H1 (cell line): ENCODE results near the gene SCYGR1. TPM values are rescaled to one million over a fixed set of nuclear protein-coding genes. Genes with fewer than 3 reads are reported as not detected.

ENCODE experiments used
- CTCF ChIA-PET: fragments of 300-600 bp; sonication (Branson Sonifier 250); formaldehyde crosslinking; loops from one replicate; lab custom pipeline; 2021; ENCODE audit not compliant: partially characterized antibody; lab: Charles Lee
- POLR2A ChIA-PET: fragments of 300-600 bp; sonication (Branson Sonifier 250); formaldehyde crosslinking; loops from one replicate; lab custom pipeline; 2021; ENCODE audit warnings: inconsistent platforms; ENCODE audit not compliant: partially characterized antibody; lab: Charles Lee
- DNase-seq, 2 experiments: peaks; one replicate each; pipeline versions ENCODE4 v3.0.0 to v3.0.0-alpha.2; 2010 to 2022; ENCODE audit warnings: low spot score in 2 of 2, low read depth in 1 of 2, mixed read lengths in 1 of 2
- FAIRE-seq: peaks from 2 replicates; lab custom pipeline; 2011; peaks lifted over from hg19 to GRCh38; lab: Jason Lieb, UNC
- H2AFZ ChIP-seq: 2 replicates; pipeline ENCODE4 v1.8.1; 2012; ENCODE audit warnings: low read length, inconsistent platforms
- H2AK5ac ChIP-seq: 2 replicates; pipeline ENCODE4 v1.6.1; 2013; ENCODE audit warnings: low read depth, low read length
- H2BK120ac ChIP-seq: replicated peaks from 2 replicates; pipeline ENCODE3; 2013; ENCODE audit warnings: low read depth, low read length, inconsistent platforms
- H2BK12ac ChIP-seq: 2 replicates; pipeline ENCODE4 v1.6.1; 2013; ENCODE audit warnings: low read depth, low read length
- H2BK15ac ChIP-seq: 2 replicates; pipeline ENCODE4 v1.6.1; 2013; ENCODE audit warnings: low read length
- H2BK20ac ChIP-seq: 2 replicates; pipeline ENCODE4 v1.6.1; 2013; ENCODE audit warnings: low read length
- H2BK5ac ChIP-seq: 2 replicates; pipeline ENCODE4 v1.6.1; 2013; ENCODE audit warnings: low read depth, low read length
- H3K14ac ChIP-seq: 2 replicates; pipeline ENCODE4 v1.6.1; 2013; ENCODE audit warnings: inconsistent platforms; ENCODE audit not compliant: insufficient read length
- H3K18ac ChIP-seq: 2 replicates; pipeline ENCODE4 v1.6.1; 2013; ENCODE audit warnings: low read length; ENCODE audit errors: extremely low read depth
- H3K23ac ChIP-seq: 2 replicates; pipeline ENCODE4 v1.6.1; 2013; ENCODE audit warnings: inconsistent platforms; ENCODE audit not compliant: insufficient read length
- H3K23me2 ChIP-seq: 2 replicates; pipeline ENCODE4 v1.6.1; 2013; ENCODE audit warnings: low read depth, low read length
- H3K27ac ChIP-seq: 2 replicates; pipeline ENCODE4 v1.6.1; 2011; ENCODE audit warnings: low read depth, low read length, inconsistent platforms
- H3K27me3 ChIP-seq, 4 experiments: replicated peaks in 1 of 4; 1 replicate in 1 of 4; 2 replicates in 3 of 4; pipeline versions ENCODE4 v1.6.1 to v1.8.1; 2011 to 2013; ENCODE audit warnings: low read length in 3 of 4, mild to moderate bottlenecking in 3 of 4, inconsistent platforms in 2 of 4, mixed read lengths in 2 of 4, moderate library complexity in 1 of 4; ENCODE audit not compliant: control insufficient read depth in 3 of 4, insufficient read depth in 3 of 4; ENCODE audit errors: extremely low read depth in 1 of 4
- H3K36me3 ChIP-seq, 4 experiments: 2 replicates each; pipeline versions ENCODE4 v1.6.1 to v1.8.1; 2011 to 2013; ENCODE audit warnings: mild to moderate bottlenecking in 4 of 4, low read length in 3 of 4, moderate library complexity in 2 of 4, control low read depth in 1 of 4, inconsistent platforms in 1 of 4; ENCODE audit not compliant: insufficient read depth in 4 of 4, control insufficient read depth in 2 of 4
- H3K4ac ChIP-seq: replicated peaks from 2 replicates; pipeline ENCODE3; 2013; ENCODE audit warnings: low read length, low read depth, mixed read lengths, inconsistent platforms; ENCODE audit not compliant: insufficient read length
- H3K4me1 ChIP-seq, 4 experiments: replicated peaks in 1 of 4; 1 replicate in 1 of 4; 2 replicates in 3 of 4; pipeline versions ENCODE4 v1.6.1 to v1.8.1; 2011 to 2013; ENCODE audit warnings: low read length in 3 of 4, inconsistent platforms in 2 of 4, mixed read lengths in 1 of 4; ENCODE audit not compliant: insufficient read depth in 4 of 4, control insufficient read depth in 3 of 4
- H3K4me2 ChIP-seq, 2 experiments: 2 replicates each; pipeline versions ENCODE4 v1.6.1 to v1.8.1; 2011 to 2013; ENCODE audit warnings: low read depth in 2 of 2, low read length in 2 of 2, control low read depth in 1 of 2, inconsistent platforms in 1 of 2, mild to moderate bottlenecking in 1 of 2; ENCODE audit not compliant: insufficient read depth in 1 of 2
- H3K4me3 ChIP-seq, 4 experiments: fragments of 200-600, 300-600 bp in 1 of 4; sonication (generic), shearing (Covaris generic), sonication (Bioruptor Twin) in 1 of 4; 2 replicates each; pipeline versions ENCODE4 v1.5.1 to v1.8.1; 2011 to 2016; ENCODE audit warnings: low read length in 4 of 4, low read depth in 3 of 4, control low read depth in 2 of 4, inconsistent platforms in 2 of 4, mild to moderate bottlenecking in 2 of 4, mixed read lengths in 1 of 4, moderate library complexity in 1 of 4; ENCODE audit not compliant: insufficient read depth in 2 of 4; ENCODE audit errors: extremely low read depth in 1 of 4
- H3K56ac ChIP-seq: replicated peaks from 2 replicates; pipeline ENCODE3; 2013; ENCODE audit warnings: low read depth, mild to moderate bottlenecking, mixed read lengths, low read length, inconsistent platforms; ENCODE audit not compliant: insufficient read length
- H3K79me1 ChIP-seq: 2 replicates; pipeline ENCODE4 v1.6.1; 2013; ENCODE audit warnings: low read depth, low read length, control low read depth
- H3K79me2 ChIP-seq, 2 experiments: 2 replicates each; pipeline versions ENCODE4 v1.6.1 to v1.8.1; 2012 to 2013; ENCODE audit warnings: low read length in 2 of 2, mild to moderate bottlenecking in 2 of 2, inconsistent platforms in 1 of 2; ENCODE audit not compliant: insufficient read depth in 2 of 2, control insufficient read depth in 1 of 2
- H3K9ac ChIP-seq, 4 experiments: replicated peaks in 1 of 4; 1 replicate in 1 of 4; 2 replicates in 3 of 4; pipeline versions ENCODE4 v1.6.1 to v1.8.1; 2011 to 2013; ENCODE audit warnings: low read depth in 3 of 4, low read length in 3 of 4, control low read depth in 2 of 4, mild to moderate bottlenecking in 2 of 4, moderate library complexity in 2 of 4, inconsistent platforms in 1 of 4; ENCODE audit errors: extremely low read depth in 1 of 4
- H3K9me3 ChIP-seq, 2 experiments: 2 replicates each; pipeline versions ENCODE4 v1.6.1 to v1.8.1; 2012 to 2013; ENCODE audit warnings: mild to moderate bottlenecking in 2 of 2, moderate library complexity in 2 of 2, control low read depth in 1 of 2, inconsistent platforms in 1 of 2, low read depth in 1 of 2, low read length in 1 of 2, mixed read lengths in 1 of 2; ENCODE audit not compliant: insufficient read depth in 2 of 2
- H4K20me1 ChIP-seq, 2 experiments: replicated peaks in 1 of 2; 2 replicates each; pipeline versions ENCODE3 to v1.8.1; 2011 to 2013; ENCODE audit warnings: inconsistent platforms in 2 of 2, low read length in 2 of 2, mild to moderate bottlenecking in 1 of 2; ENCODE audit not compliant: insufficient read depth in 2 of 2, control insufficient read depth in 1 of 2
- H4K5ac ChIP-seq: 2 replicates; pipeline ENCODE4 v1.6.1; 2013; ENCODE audit warnings: low read length, low read depth, mixed read lengths, inconsistent platforms; ENCODE audit not compliant: insufficient read length
- H4K8ac ChIP-seq: 2 replicates; pipeline ENCODE4 v1.8.0; 2013; ENCODE audit warnings: mild to moderate bottlenecking, moderate library complexity, low read length, inconsistent platforms; ENCODE audit not compliant: insufficient read depth; ENCODE audit errors: extremely low read depth
- H4K91ac ChIP-seq: replicated peaks from 2 replicates; pipeline ENCODE3; 2013; ENCODE audit warnings: low read length, mixed read lengths, inconsistent platforms; ENCODE audit not compliant: insufficient read length
- ATF2 ChIP-seq: IDR thresholded peaks from 2 replicates; pipeline ENCODE4 v1.6.1; 2012; ENCODE audit warnings: low read length, inconsistent platforms
- CBX5 ChIP-seq: fragments of 300-800, 300-1000 bp; sonication (generic); IDR thresholded peaks from 2 replicates; pipeline ENCODE4 v1.7.1; 2016; ENCODE audit warnings: antibody characterized with exemption, low read length, low read depth
- E2F6 ChIP-seq: IDR thresholded peaks from 2 replicates; pipeline ENCODE4 v1.6.1; 2012; ENCODE audit warnings: inconsistent platforms
- KDM1A ChIP-seq: fragments of 200-600, 300-600 bp; sonication (generic); IDR thresholded peaks from 2 replicates; pipeline ENCODE4 v1.7.1; 2016; ENCODE audit warnings: mild to moderate bottlenecking, low read length, borderline replicate concordance
- MAFK ChIP-seq: IDR thresholded peaks from 2 replicates; pipeline ENCODE4 v1.6.1; 2012; ENCODE audit warnings: low read depth, mild to moderate bottlenecking, improper control_type of control experiment, low read length
- SIN3A ChIP-seq, 2 experiments: IDR thresholded peaks in 1 of 2; conservative IDR thresholded peaks in 1 of 2; 2 replicates each; pipeline ENCODE4 v1.6.1; 2011 to 2012; ENCODE audit warnings: low read length in 2 of 2, improper control_type of control experiment in 1 of 2, low read depth in 1 of 2, mild to moderate bottlenecking in 1 of 2
- SIX5 ChIP-seq: IDR thresholded peaks from 2 replicates; pipeline ENCODE4 v1.6.1; 2011; ENCODE audit warnings: mild to moderate bottlenecking, low read depth, low read length
- SRF ChIP-seq: IDR thresholded peaks from 2 replicates; pipeline ENCODE4 v1.6.1; 2011; ENCODE audit warnings: mild to moderate bottlenecking, low read depth, low read length, moderate library complexity
- SUZ12 ChIP-seq: fragments of 200-600 bp; sonication (generic); IDR thresholded peaks from 2 replicates; pipeline ENCODE4 v1.6.1; 2012; ENCODE audit warnings: mild to moderate bottlenecking, inconsistent platforms, low read length, moderate library complexity, mixed read lengths
- TBP ChIP-seq: IDR thresholded peaks from 2 replicates; pipeline ENCODE4 v1.6.1; 2011; ENCODE audit warnings: low read depth, low read length, improper control_type of control experiment
- WGBS, 2 experiments: shearing (Covaris generic) in 1 of 2; methylation state at CpG; one replicate each; pipeline versions ENCODE4 v1.1.6 to v1.1.7; 2013 to 2015; ENCODE audit warnings: low lambda C conversion rate in 2 of 2, mixed read lengths in 2 of 2, inconsistent platforms in 1 of 2, low coverage in 1 of 2, missing lambda C conversion rate in 1 of 2; ENCODE audit not compliant: insufficient replicate concordance in 2 of 2, insufficient coverage in 1 of 2, insufficient read length in 1 of 2; ENCODE audit errors: extremely low coverage in 1 of 2, missing lambda C conversion rate in 1 of 2; 5-methylcytosine and 5-hydroxymethylcytosine counted together
- polyA plus RNA-seq, 7 experiments: library from polyadenylated mRNA; depleted of rRNA in 3 of 7; stranded (reverse) in 5 of 7; unstranded in 2 of 7; fragments of >200 nt in 5 of 7; fragments of 200-250 nt in 2 of 7; gene quantifications; 1 replicate in 5 of 7; 2 replicates in 1 of 7; 4 replicates in 1 of 7; pipeline versions ENCODE4 v1.2.1 to v1.2.3, GENCODE V29; 2011 to 2013; ENCODE audit warnings: missing spikeins in 2 of 7, mixed read lengths in 2 of 7
- total RNA-seq: library from RNA; stranded (reverse); fragmentation: NEBNext Ultra II Directional; extraction: Animal tissue kit (Norgen Biotek cat#: 25700); gene quantifications from 2 replicates; pipeline ENCODE4 v1.2.1, GENCODE V29; 2021

SCYGR1 gene
- total and polyA plus RNA-seq, 2 of the 8 experiments (the other 6 are each of a cell fraction or from before 2014, with no cell fraction given) = not detected

- no peak overlapping the region for H3K18ac ChIP-seq
- no peaks in the 10 kb centered on the region for H3K9me3 ChIP-seq
- H3K9ac ChIP-seq = no peak overlapping the region
- H3K27me3 ChIP-seq = no peaks in the 10 kb centered on the region
- H3K14ac ChIP-seq = no peak overlapping the region
- no peak overlapping the region for H2AK5ac ChIP-seq
- ChIA-PET POLR2A (no interaction called here), CTCF (interaction anchor here (0.6 kb wide), 1 partner anchor 28 kb away, joined by 3 read pairs; no protein-coding TSS in a partner anchor)
- no peak overlapping the region for H2BK15ac ChIP-seq
- no peak for TF ChIP-seq TBP
- TF ChIP-seq MAFK = no peak
- TF ChIP-seq SIN3A (conservative IDR thresholded peaks at IDR 0.05 in 1 of 2, IDR thresholded peaks at IDR 0.05 in 1 of 2; ENCODE audit: low read depth in 1 of 2, low read length in 2 of 2) = no peak
- TF ChIP-seq SRF = no peak
- no peak for TF ChIP-seq SIX5
- TF ChIP-seq KDM1A = no peak
- TF ChIP-seq CBX5 = no peak
- TF ChIP-seq E2F6 = no peak
- no peak for TF ChIP-seq ATF2
- no peak for TF ChIP-seq SUZ12
- H3K79me1 ChIP-seq = no peaks in the 10 kb centered on the region
- DNase-seq (no peak), FAIRE-seq (no peak)
- no peak overlapping the region for H2BK12ac ChIP-seq
- H3K4me2 ChIP-seq = no peak overlapping the region
- no peak overlapping the region for H4K91ac ChIP-seq
- 85% methylated on average over 7 of the region's 7 CpGs; no CpG with 5 or more reads in 1 of the 2 experiments for WGBS, 2 experiments
- no peak overlapping the region for H4K8ac ChIP-seq
- H3K23me2 ChIP-seq = no peaks in the 10 kb centered on the region
- H3K27ac ChIP-seq = no peak overlapping the region
- no peaks in the 10 kb centered on the region for H4K20me1 ChIP-seq
- no peak overlapping the region for H3K4me3 ChIP-seq
- no peak overlapping the region for H2AFZ ChIP-seq
- H3K79me2 ChIP-seq = no peaks in the 10 kb centered on the region
- H3K4ac ChIP-seq = no peak overlapping the region
- no peak overlapping the region for H3K23ac ChIP-seq
- no peak overlapping the region for H2BK20ac ChIP-seq
- H3K4me1 ChIP-seq = no peaks in the 10 kb centered on the region; a peak in 1 of 7 replicates
- peaks cover 0 to 20% (median 1%) of the 10 kb centered on the region in 4 experiments; a peak in 3 of 8 replicates for H3K36me3 ChIP-seq
- no peak overlapping the region for H3K56ac ChIP-seq
- H4K5ac ChIP-seq = no peak overlapping the region
- H2BK120ac ChIP-seq = no peak overlapping the region
- H2BK5ac ChIP-seq = no peak overlapping the region
Measured at GRCh38 chr2:227349989-227350612, 37.6 kb downstream of the SCYGR1 start.
